Measurements from ENCODE around the gene RNF138. TPM values are rescaled to one million over a fixed set of nuclear protein-coding genes. Genes with fewer than 3 reads are reported as not detected.
A peak's percentile ranks its signal among the peaks of the same experiment; 100 is the strongest.

RNF138 gene
- total and polyA plus RNA-seq, 2 of the 13 experiments (the other 11 are each of a cell fraction or from before 2014, with no cell fraction given), result 14.6 to 33.6 TPM

- Histone ChIP-seq H3K27ac (ENCODE audit: extremely low read length, insufficient read depth, low read length) (peak overlapping the region; percentile 98), H3K4me2 (ENCODE audit: low read depth, low read length) (peak overlapping the region; percentile 91), H4K20me1 (ENCODE audit: insufficient read depth, low read length) (peaks cover 22% of the 10 kb centered on the region; the same call in 1 of the 2 replicates), H2AFZ (ENCODE audit: low read length) (no peak overlapping the region), H3K79me2 (ENCODE audit: insufficient read depth, low read length) (peaks cover 52% of the 10 kb centered on the region), H3K4me1 (ENCODE audit: insufficient read depth, low read length) (peaks cover 48% of the 10 kb centered on the region), H3K9ac (ENCODE audit: insufficient read depth, low read depth, low read length) (peak overlapping the region; percentile 92), H3K27me3 (ENCODE audit: control insufficient read depth in 1 of 2, insufficient read depth in 2 of 2, low read length in 2 of 2) (no peaks in the 10 kb centered on the region), H3K4me3 (replicated peaks in 1 of 3; ENCODE audit: insufficient read depth in 1 of 3, low read depth in 2 of 3, low read length in 3 of 3) (peak overlapping the region; percentile 79 to 93 (median 92)), H3K9me3 (ENCODE audit: low read length) (no peaks in the 10 kb centered on the region), H3K36me3 (replicated peaks in 1 of 2; ENCODE audit: control insufficient read depth in 1 of 2, insufficient read depth in 2 of 2, low read length in 2 of 2) (peaks cover 5 to 13% of the 10 kb centered on the region in 2 experiments; a peak in 3 of 5 replicates)
- in situ Hi-C loops (cut with HindIII; ENCODE audit: extremely low pct_ligation_motif_present, low pct_unique_long_range_greater_than_20kb), result no loop called here
- DNase-seq (ENCODE audit: low spot score) (peak; percentile 29), ATAC-seq (no peak), FAIRE-seq (no peak)
- TF ChIP-seq ZUFSP (CRISPR knock-in tag; IDR thresholded peaks at IDR 0.05; ENCODE audit: borderline replicate concordance) (no peak), SAP130 (CRISPR knock-in tag; IDR thresholded peaks at IDR 0.05; ENCODE audit: low read depth) (peak; percentile 18; the same call in 1 of the 2 replicates), ARID2 (CRISPR knock-in tag; IDR thresholded peaks at IDR 0.05; ENCODE audit: borderline replicate concordance) (0 out of 2 replicates have a peak, but pooled peaks have one; percentile 58), ZNF713 (CRISPR knock-in tag; IDR thresholded peaks at IDR 0.05) (no peak), SMYD3 (CRISPR knock-in tag; IDR thresholded peaks at IDR 0.05) (0 out of 2 replicates have a peak, but pooled peaks have one; percentile 30)
- WGBS (ENCODE audit: low lambda C conversion rate), result 2% methylated on average over 7 of the region's 7 CpGs
- POLR2A ChIA-PET, result no interaction called here
- CTCF ChIA-PET (ENCODE audit: low intra/inter-chr PET ratio, low total read pairs), result no interaction called here
- BruUV-seq (replicated peaks), result no TSS peak
- intact Hi-C loops (cut with micrococcal nuclease; ENCODE audit: unreplicated experiment), result loop anchor here (10.0 kb wide), 1 partner anchor 509 kb away; no protein-coding TSS in a partner anchor
Observed at GRCh38 chr18:32093523-32093922, 1.8 kb downstream of the RNF138 start.
